Vagina (tissue), 2 donors: ENCODE data around the gene TMEM164. TPM values are rescaled to one million over a fixed set of nuclear protein-coding genes. Genes with fewer than 3 reads are reported as not detected.

Experiments
- DNase-seq, 2 donors: peaks; one replicate each; pipeline ENCODE4 v3.0.0-alpha.2; 2017; ENCODE audit errors: extremely low spot score in 2 of 2
- H3K27ac ChIP-seq: fragments of 200-600 bp; sonication (generic); one replicate; pipeline ENCODE4 v1.5.1; 2019
- H3K27me3 ChIP-seq: fragments of 200-600 bp; sonication (generic); one replicate; pipeline ENCODE4 v1.5.1; 2019
- H3K36me3 ChIP-seq, 2 donors: fragments of 200-600 bp; sonication (generic); one replicate each; pipeline ENCODE4 v1.5.1; 2017 to 2019
- H3K4me1 ChIP-seq: fragments of 200-600 bp; sonication (generic); one replicate; pipeline ENCODE4 v1.5.1; 2019
- H3K4me3 ChIP-seq, 2 donors: fragments of 200-600 bp; sonication (generic); 1 replicate in 1 of 2; 2 replicates in 1 of 2; pipeline ENCODE4 v1.5.1; 2016 to 2019
- H3K9me3 ChIP-seq: fragments of 200-600 bp; sonication (generic); one replicate; pipeline ENCODE4 v1.5.1; 2019
- CTCF ChIP-seq, 3 experiments: fragments of 450-650 bp in 2 of 3; fragments of 200-600 bp in 1 of 3; sonication (generic) in 1 of 3; IDR thresholded peaks; one replicate each; pipeline ENCODE4 v1.5.1; 2017 to 2019; ENCODE audit warnings: antibody characterized with exemption in 3 of 3, mild to moderate bottlenecking in 2 of 3, moderate library complexity in 2 of 3
- POLR2A ChIP-seq, 2 donors: fragments of 450-650 bp; IDR thresholded peaks; one replicate each; pipeline ENCODE4 v1.6.1; 2017; ENCODE audit warnings: antibody characterized with exemption in 2 of 2, mild to moderate bottlenecking in 2 of 2, moderate library complexity in 2 of 2
- POLR2AphosphoS5 ChIP-seq, 2 donors: sonication (generic); formaldehyde crosslinking; IDR thresholded peaks; one replicate each; pipeline ENCODE4 v1.9.0; 2017; ENCODE audit warnings: antibody characterized with exemption in 2 of 2, mild to moderate bottlenecking in 2 of 2, low read depth in 1 of 2; ENCODE audit not compliant: insufficient read depth in 1 of 2
- intact Hi-C: fragments of 100-400 bp; cut with DNase I; formaldehyde crosslinking; loops from one replicate; pipeline ENCODE4 v1.15.1; 2023
- total RNA-seq: library from RNA; depleted of rRNA; stranded (reverse); fragments of >200 nt; gene quantifications from one replicate; pipeline ENCODE4 v1.2.3, GENCODE V29; 2016

Gene TMEM164
- total RNA-seq, 1 donor from 2014 or later = 10.8 TPM

- TF ChIP-seq POLR2AphosphoS5 (IDR thresholded peaks at IDR 0.05; ENCODE audit: insufficient read depth in 1 of 2, low read depth in 1 of 2) (no peak), CTCF (IDR thresholded peaks at IDR 0.05) (no peak), POLR2A (IDR thresholded peaks at IDR 0.05) (no peak)
- intact Hi-C loops = no loop called here
- no peak for DNase-seq
Measured at GRCh38 chrX:110216027-110216426, 213.1 kb downstream of the TMEM164 start.

GRCh38 chrX:110218591-110218990 is 215.7 kb downstream of the TMEM164 start:
- intact Hi-C loops = no loop called here
- no peak overlapping the region for H3K27ac ChIP-seq
- TF ChIP-seq POLR2A (IDR thresholded peaks at IDR 0.05) = no peak
- TF ChIP-seq POLR2AphosphoS5 (IDR thresholded peaks at IDR 0.05; ENCODE audit: insufficient read depth in 1 of 2, low read depth in 1 of 2) = no peak
- no peak for TF ChIP-seq CTCF (IDR thresholded peaks at IDR 0.05)

More at GRCh38 chrX:110216027-110216426, 213.1 kb downstream of the TMEM164 start:
- Histone ChIP-seq H3K27ac (no peak overlapping the region), H3K36me3 (no peaks in the 10 kb centered on the region), H3K4me1 (no peaks in the 10 kb centered on the region), H3K9me3 (no peaks in the 10 kb centered on the region), H3K27me3 (no peaks in the 10 kb centered on the region), H3K4me3 (no peak overlapping the region)

GRCh38 chrX:110219920-110220319 is 217.0 kb downstream of the TMEM164 start:
- Histone ChIP-seq H3K9me3 (no peaks in the 10 kb centered on the region), H3K4me1 (no peaks in the 10 kb centered on the region), H3K27me3 (no peaks in the 10 kb centered on the region), H3K4me3 (no peak overlapping the region), H3K27ac (no peak overlapping the region), H3K36me3 (no peaks in the 10 kb centered on the region)
- intact Hi-C loops = no loop called here
- TF ChIP-seq POLR2AphosphoS5 (IDR thresholded peaks at IDR 0.05; ENCODE audit: insufficient read depth in 1 of 2, low read depth in 1 of 2) = no peak
- no peak for TF ChIP-seq POLR2A (IDR thresholded peaks at IDR 0.05)
- TF ChIP-seq CTCF (IDR thresholded peaks at IDR 0.05) = no peak
- DNase-seq = no peak

More at GRCh38 chrX:110218591-110218990, 215.7 kb downstream of the TMEM164 start:
- Histone ChIP-seq H3K4me1 (no peaks in the 10 kb centered on the region), H3K4me3 (no peak overlapping the region), H3K9me3 (no peaks in the 10 kb centered on the region), H3K36me3 (no peaks in the 10 kb centered on the region), H3K27me3 (no peaks in the 10 kb centered on the region)
- DNase-seq = no peak

- no peak overlapping the region for H3K27ac ChIP-seq
- TF ChIP-seq POLR2AphosphoS5 (IDR thresholded peaks at IDR 0.05; ENCODE audit: insufficient read depth in 1 of 2, low read depth in 1 of 2) = no peak
- no peaks in the 10 kb centered on the region for H3K9me3 ChIP-seq
- H3K4me1 ChIP-seq = peaks cover 3% of the 10 kb centered on the region
- no peak overlapping the region for H3K4me3 ChIP-seq
- H3K27me3 ChIP-seq = no peaks in the 10 kb centered on the region
- no peak for DNase-seq
- no peaks in the 10 kb centered on the region for H3K36me3 ChIP-seq
- intact Hi-C loops = no loop called here
Measured at GRCh38 chrX:110222497-110223257, 219.8 kb downstream of the TMEM164 start.

- intact Hi-C loops = no loop called here
- no peak for DNase-seq
Measured at GRCh38 chrX:110224926-110225617, 222.2 kb downstream of the TMEM164 start.

More at GRCh38 chrX:110224926-110225617, 222.2 kb downstream of the TMEM164 start:
- no peaks in the 10 kb centered on the region for H3K36me3 ChIP-seq
- H3K9me3 ChIP-seq = no peaks in the 10 kb centered on the region
- H3K27me3 ChIP-seq = no peaks in the 10 kb centered on the region
- no peak overlapping the region for H3K4me3 ChIP-seq
- TF ChIP-seq POLR2AphosphoS5 (IDR thresholded peaks at IDR 0.05; ENCODE audit: insufficient read depth in 1 of 2, low read depth in 1 of 2) (no peak), CTCF (IDR thresholded peaks at IDR 0.05) (no peak), POLR2A (IDR thresholded peaks at IDR 0.05) (no peak)
- peaks cover 7% of the 10 kb centered on the region for H3K4me1 ChIP-seq
- no peak overlapping the region for H3K27ac ChIP-seq
